Activated CD8-positive, alpha-beta memory T cell treated with anti-CD3 and anti-CD28 coated beads, Interleukin-2, amount 50 U/mL, for 1 hour (primary cell): ENCODE data around the gene SERPINH1.

Source experiments
- DNase-seq: peaks from one replicate; pipeline ENCODE4 v3.0.0-alpha.2; 2020; ENCODE audit errors: extremely low read depth

Gene SERPINH1

GRCh38 chr11:75595429-75595828 lies 33.4 kb downstream of the SERPINH1 start:
- DNase-seq = no peak

DNA sequence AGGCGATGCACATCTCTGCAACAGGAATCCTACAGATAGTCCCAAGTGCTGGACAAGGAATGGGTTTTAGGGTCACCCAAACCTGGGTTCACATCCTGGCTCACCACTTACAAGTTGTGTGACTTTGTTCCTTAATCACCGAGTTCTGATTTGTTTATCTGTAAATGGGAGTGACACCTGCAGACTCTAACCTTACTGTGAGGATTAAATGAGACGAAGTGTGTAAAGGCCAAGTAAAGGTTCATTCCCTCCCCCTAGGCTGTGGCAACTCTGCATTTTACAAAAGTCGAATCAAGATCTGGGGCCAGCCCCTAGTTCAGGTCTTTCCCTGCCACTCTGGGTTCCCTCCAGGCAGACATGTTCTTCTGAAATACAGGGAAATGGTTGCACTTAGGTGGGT lies 34.9 kb downstream of the SERPINH1 start:
- no peak for DNase-seq

DNA sequence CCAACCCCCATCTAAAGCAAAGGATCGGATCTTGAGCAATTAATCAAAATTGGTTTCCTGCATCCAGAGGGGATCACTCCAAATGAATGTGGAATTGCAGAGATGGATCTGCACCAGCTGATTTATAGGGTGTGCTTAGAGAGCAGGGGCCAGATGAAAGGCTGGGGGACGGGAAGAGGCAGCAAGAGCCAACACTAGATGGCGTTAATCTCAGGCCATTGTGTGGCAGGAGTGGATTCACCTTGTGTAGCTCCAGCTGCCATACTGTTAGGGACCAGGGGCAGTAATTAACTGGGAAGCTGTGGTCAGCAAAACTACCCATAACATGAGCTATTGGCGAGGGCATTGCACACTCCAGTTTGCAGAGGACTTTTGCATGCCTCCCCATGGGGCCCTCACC lies 35.6 kb downstream of the SERPINH1 start:
- DNase-seq = no peak

DNA sequence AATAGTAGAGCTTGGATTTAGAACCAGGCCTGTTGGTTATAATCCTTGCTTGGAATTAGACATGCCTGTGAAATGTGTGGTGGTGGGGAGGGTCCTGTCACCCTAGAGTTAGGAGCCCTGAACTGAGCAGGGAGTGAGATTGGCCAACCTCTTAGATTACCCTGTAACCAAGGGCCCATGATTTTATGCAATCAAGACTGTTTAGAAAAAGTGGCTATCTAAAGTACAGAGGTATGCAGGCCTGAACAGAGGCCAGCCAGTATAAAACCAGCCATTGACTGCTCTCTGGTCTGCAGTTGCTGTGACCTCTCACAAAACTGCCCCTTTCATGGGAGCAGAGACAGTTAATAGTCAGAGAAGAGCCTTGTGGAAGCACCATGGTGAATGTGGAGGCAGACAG lies 36.2 kb downstream of the SERPINH1 start:
- no peak for DNase-seq

- DNase-seq = no peak
Measured at GRCh38 chr11:75598900-75599299, 36.8 kb downstream of the SERPINH1 start.

- no peak for DNase-seq
Measured at GRCh38 chr11:75600356-75600755, 38.3 kb downstream of the SERPINH1 start.

DNA sequence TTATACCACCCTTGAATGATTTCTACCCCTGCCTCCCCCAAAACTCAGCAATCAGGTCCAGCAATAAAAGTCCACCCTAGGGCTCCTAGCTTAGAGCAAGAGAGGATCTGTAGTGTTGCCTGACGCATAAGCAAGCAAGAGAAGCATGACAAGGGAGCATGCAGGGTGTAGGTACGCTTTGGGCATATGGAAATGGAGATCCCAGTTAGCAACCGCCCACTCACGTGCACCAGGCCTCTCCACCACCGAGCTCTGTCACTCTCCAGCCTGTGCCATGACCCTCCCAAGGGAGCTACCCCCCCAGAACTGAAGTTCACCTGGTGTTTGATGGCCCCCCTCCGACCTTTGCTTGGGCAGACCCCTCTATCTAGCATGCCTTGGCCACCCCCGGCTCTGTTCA lies 39.4 kb downstream of the SERPINH1 start:
- no peak for DNase-seq

DNA sequence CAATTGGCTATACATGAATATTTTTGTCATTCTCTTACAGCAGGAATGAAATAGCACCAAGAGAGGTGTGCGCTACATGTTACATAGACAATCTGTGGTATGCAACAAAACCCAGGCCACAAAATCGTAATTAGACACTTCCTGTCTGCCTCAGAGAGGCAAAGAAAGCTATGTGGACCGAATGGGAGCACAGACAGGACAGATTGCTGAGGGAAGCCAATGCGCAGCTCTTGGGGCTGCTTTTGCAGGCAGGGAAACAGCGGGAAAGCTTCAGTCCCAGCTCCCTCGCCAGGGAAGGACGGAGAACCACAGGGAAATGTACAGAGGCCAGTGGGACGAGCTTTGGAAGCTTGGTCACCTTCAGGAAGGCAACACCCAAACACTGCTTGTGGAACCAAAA lies 40.9 kb downstream of the SERPINH1 start:
- no peak for DNase-seq

DNA sequence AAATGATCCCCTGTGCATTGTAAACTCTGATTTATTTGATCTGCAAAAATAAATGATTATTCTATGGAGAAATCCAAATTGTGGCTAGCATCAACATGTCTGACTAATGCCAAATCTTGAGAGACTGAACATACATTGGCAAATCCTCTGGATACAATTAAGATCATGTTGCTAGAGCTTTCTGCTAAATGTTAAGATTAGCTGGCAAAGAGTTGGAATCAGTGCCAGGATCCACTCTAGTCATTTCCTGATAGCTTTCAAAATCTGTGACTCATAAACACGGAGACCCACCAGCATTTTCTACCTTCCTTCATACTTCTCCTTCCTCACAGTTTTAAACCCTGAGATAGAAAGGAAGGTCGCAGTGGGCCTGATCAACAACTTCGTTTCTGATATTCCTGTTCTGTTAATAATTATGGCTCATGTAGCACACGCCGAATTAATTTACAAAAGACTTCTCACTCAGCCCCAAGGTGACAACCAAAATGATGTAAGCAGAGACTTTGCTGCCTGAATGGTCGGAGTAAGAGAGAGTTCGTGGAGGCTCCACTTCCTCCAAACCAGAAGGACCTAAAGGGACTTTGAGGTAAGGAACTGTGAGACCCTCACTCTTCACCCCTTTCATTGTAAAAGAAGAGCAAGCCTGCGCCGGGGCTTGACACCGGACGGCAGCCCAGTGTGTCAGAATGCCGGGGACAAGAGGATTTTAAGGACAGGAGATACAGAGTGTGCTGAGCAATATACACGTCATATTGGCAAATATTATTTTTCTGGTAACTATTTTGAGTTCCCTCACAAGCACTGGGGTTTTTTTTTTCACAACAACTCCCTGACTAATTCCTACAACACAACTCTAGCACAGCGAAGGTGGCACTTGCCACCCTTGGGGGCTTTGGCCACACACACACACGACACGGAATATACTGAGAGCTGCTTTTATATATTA lies 42.0 kb downstream of the SERPINH1 start:
- no peak for DNase-seq

GRCh38 chr11:75606099-75606498 lies 44.0 kb downstream of the SERPINH1 start:
- no peak for DNase-seq

DNA sequence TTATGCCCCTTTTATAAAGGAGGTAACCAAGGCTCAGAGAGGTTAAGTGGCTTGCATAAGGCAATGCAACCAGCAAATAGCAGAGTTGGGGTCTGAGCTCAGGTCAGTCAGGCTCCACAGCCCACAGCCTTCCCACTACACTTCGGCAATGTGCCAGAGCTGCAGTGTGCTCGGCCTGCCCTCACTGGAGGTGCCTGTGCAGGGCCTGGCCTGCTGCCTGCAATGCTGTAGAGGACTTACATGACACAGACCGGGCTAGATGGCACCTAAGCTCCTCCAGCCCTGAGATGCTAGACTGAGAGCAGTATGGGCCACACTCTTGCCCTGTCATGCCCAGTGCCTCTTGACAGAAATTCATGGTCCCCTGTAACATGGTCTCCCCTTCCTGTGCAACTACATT lies 49.8 kb downstream of the SERPINH1 start:
- no peak for DNase-seq

- DNase-seq = no peak
Measured at GRCh38 chr11:75615751-75616150, 53.7 kb downstream of the SERPINH1 start.

- DNase-seq = no peak
Measured at GRCh38 chr11:75616281-75616680, 54.2 kb downstream of the SERPINH1 start.
